ENCODE results near the gene FRMPD2.
"Not testable (repeated sequence)": the region's sequence is repeated elsewhere in the genome, so short reads cannot be mapped to it uniquely, and the experiment has no call there.

Gene FRMPD2

GRCh38 chr10:48194830-48195229 is 79.7 kb downstream of the FRMPD2 start:
- no peak for DNase-seq

- DNase-seq = no peak
Observed at GRCh38 chr10:48193556-48193955, 80.9 kb downstream of the FRMPD2 start.

DNA sequence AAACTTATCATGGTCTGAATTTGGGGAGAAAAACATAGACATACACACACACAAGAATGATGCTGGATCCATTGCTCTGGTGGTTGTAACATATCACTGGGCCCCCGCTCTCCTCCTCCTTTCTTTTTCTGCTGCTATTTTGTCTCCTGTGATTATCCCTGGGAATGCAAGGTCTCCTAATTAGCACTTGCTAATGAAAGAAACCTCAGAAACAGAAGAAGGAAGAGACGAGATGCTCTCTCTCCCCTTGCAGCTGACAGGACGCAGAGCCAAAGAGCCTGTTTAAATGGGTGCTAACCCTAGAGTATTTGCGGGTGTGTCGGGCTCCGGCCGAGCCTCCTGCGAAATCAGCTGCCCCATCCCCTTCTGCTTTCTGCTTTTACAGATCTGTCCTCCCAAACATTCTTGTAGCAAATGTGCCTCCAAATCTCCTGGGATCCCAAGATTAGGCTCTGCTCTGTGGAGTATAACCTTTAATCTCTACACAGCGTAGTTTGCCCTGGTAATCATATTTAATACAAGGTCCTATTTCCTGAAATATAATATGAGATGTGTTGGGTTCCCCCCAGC is 81.5 kb downstream of the FRMPD2 start:
- no peak for DNase-seq

GRCh38 chr10:48187713-48188485 is 86.6 kb downstream of the FRMPD2 start:
- peak; percentile 1 for DNase-seq

DNA sequence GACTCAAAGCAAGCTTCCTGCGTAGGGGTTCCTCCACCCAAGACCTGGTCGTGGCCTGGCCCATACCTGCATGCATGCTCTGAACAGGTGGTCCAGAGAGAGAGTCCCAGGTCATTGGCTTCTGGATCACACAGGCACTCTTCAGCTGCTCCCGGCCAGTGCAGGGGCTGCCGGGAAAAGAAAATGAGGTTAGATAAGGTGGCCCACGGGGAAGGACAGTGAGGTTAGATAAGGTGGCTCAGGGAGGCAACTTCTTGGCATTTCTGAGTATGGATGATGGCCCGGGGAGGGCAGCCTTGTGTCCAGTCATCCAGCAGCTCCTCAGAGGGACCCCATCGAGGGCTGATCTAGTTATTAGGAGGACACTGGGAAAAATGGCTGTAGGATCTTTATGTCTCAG is 87.4 kb downstream of the FRMPD2 start:
- DNase-seq = no peak

GRCh38 chr10:48186264-48186804 is 88.2 kb downstream of the FRMPD2 start:
- not testable (repeated sequence) for DNase-seq

DNA sequence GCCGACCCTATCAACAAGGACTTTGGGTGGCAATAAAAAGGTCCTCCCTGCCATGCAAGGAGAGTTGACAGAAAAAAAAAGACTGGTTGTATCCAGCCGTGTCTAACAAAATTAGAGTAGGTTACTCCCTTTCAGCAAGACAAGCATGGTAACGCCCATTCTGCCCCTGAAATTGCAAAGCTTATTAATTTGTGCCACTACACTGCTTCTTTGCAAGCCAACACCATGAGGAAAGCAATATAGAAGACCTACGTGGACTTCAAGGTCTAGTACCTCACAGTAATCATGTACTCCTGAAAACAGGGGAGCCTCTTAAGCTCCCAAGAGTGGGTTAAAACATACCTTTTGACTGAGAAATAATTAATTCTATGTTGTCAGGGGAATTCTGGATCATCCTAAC is 90.3 kb downstream of the FRMPD2 start:
- no peak for DNase-seq

GRCh38 chr10:48172715-48173114 is 101.8 kb downstream of the FRMPD2 start:
- peak; percentile 14 for DNase-seq

- DNase-seq = not testable (repeated sequence)
Observed at GRCh38 chr10:48160670-48161069, 113.8 kb downstream of the FRMPD2 start.

DNA sequence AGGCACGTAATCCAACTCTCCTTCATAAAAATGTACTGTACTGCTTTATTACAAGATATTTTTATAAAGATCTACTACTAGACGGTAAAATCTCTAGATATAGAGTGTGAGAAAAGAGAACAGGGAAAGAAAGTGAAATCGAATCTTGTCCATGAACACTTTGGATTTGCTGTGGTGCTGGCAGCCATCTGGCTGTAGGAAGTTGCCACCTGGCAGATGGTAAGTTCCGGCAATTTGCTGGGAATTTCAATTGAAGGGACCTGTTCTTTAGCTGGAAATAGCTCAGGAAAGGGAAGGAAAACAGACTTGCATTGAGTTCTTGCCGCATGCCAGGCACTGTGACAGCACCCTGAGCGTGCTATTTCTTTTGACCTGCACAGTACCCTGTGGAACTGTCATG is 114.3 kb downstream of the FRMPD2 start:
- not testable (repeated sequence) for DNase-seq

- not testable (repeated sequence) for DNase-seq
Observed at GRCh38 chr10:48154211-48155140, 120.0 kb downstream of the FRMPD2 start.

DNA sequence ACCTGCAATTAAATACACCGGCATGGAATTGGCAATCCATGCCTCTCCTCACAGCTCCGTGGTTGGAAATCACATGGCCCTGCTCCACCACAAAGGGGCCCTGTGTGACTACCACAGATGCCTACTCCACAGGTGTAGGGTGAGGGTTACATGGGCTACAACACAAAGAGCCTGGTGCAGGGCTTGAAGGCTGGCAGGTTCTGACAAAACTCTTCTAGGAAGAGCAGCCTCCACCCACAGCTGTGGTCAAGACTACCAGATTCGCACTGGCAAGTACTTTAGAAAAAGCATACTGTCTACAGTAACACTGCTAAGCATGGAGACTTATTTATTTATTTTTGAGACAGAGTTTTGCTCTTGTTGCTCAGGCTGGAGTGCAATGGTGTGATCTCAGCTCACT is 126.9 kb downstream of the FRMPD2 start:
- not testable (repeated sequence) for DNase-seq

DNA sequence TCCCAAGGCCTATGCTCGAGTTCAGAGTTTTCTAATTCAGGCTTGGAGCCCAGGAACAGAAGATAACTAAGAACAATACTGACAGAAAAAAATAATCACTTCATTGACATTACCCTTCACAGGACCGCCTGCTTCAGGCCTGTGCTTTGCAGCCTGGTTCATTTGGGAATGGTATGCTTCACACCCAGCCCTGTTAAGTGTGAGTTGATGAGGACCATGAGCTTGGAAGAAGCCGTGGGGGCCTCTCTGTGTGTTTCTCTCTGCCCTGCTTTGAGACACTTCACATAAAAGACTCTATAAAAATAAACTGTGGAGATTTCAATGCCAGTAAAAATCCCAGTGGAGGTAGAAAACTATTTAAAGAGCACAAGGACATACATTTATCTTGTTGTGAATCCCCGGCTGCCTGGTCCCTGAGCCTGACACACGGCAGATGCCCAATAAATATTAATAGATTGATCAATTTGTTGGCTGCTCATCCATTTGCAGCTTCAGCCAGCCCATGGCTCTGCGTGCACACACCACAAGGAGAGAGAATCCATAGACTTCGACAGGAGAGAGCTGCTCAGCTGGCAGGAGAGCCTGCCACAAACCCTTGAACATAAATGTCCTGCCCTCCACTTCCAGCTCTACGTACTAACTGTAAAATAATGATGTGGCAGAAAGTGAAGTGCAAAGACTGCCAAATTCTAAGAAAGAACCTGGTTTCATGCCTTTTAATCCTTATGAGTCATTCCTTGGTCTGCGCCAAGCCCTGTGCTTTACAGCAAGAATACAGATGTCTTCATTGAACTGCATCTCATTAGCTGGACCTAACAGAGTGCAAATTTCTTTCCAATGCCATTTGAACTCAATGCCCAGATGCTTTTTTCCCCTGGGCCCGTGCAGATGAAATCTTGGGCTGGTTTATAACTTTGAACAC is 130.5 kb downstream of the FRMPD2 start:
- DNase-seq = not testable (repeated sequence)

DNA sequence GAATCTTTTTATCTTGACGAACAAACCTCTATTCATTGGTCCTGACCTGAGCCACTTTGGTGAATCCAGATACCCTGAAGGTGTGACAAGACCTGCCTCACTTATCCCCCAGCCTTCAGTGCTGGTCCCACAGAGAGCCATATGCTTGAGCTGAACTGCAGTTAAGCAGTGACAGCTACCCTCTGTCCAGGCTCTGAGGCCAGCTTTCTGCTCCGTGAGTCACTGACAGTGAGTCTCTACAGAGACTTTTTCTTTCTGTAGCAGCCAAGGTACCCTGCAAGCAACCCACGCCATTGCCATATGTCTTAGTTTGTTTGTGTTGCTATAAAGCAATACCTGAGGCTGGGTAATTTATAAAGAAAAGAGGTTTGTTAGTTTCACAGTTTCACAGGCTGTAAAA is 133.5 kb downstream of the FRMPD2 start:
- not testable (repeated sequence) for DNase-seq

DNA sequence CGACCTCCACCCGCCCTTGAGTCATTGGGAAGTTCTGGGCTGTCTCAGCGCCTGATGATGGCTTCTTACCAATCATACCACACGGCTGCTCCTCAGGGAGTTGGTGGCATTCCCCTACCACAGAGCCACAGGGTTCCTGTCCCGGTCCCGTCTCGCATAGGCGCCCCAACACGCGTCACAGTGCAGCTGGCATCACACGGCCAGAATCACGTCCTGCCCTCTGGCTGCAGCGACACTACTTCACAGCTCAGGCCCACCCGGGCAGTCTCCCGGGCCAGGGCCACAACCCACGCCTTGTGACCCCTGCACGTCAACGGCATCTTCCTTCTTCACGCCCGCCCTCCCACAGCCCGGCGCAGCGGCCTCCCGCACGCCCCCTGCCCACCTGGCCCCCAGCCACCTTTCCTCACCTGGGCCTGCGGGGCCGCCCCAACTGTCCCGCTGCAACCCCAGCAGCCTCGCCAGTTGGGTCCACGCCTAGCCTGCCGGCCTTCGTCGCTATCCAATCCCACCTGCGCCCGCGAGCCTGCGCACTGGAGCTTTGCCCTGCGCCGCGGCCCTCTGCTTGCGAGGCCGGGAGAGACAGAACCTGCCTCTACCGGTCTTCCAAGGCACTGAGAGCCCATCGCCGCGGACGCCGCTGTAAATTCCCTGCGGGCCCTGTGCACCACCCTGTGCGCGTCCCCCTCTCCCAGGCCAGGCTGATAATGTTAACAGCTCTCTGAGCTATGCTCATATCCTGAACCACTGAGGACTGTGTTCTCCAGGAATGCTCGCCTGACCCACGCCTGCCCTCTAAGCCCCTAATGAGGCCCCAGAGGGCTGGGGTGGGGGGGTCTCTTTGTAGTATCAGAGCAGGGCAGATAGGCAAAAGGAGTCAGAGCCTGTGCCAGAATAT is 134.3 kb downstream of the FRMPD2 start:
- DNase-seq = not testable (repeated sequence)

- DNase-seq = not testable (repeated sequence)
Observed at GRCh38 chr10:48128954-48129353, 145.5 kb downstream of the FRMPD2 start.

GRCh38 chr10:48126251-48126650 is 148.2 kb downstream of the FRMPD2 start:
- DNase-seq = not testable (repeated sequence)

DNA sequence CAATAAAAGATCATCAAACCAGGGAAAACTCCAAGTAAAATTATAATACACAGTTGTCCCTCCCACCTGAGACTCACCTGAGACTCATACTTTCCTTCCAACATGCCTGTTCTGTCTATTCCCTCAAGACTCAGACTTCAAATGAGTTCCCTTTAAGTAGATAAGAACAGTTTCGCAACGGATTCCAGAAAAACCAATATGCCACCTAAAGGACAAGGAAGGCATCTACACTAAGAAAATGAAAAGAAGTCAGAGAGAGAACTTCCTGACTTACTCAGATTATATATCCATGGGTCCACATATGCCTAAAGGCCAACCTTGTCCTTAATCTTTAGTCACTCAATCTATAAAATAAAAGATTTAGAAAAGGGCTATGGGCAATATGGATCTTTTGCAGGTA is 148.9 kb downstream of the FRMPD2 start:
- DNase-seq = not testable (repeated sequence)

DNA sequence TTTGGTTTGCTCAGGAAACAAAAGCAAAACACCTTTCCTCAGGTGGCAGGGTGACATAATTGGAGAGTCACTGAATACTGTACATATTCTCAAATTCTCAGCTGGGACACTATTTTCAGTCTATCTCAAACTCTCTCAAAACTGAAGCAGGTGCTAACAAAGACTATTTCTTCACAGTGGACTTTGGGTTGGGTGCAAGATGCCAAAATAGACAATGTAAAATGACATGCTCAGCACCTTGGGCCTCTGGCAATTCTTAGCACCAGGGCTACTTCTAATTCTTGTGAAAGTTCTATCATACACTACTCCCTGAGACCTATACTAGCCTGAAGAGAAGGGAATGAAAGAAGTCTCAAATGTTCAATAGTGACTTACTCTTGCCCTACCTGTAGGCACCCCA is 151.9 kb downstream of the FRMPD2 start:
- DNase-seq = not testable (repeated sequence)

DNA sequence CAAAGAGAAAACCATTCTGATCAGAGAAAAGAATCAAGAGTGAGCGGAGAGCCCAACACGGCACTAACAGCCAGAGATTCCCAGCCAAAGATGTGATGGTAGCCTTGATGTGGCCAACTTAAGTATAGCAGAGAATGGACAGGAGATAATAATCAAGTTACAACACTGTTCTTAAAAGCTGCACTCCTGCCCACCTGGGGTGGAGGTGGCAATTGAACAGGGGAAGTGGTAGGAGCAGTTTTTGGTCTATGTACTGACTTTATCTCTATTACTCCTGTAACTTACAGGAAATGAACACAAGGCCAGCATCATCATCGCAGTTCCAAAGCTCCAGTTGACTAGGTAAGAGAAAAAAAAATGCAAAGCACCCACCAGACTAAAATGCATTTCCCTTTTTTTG is 164.2 kb downstream of the FRMPD2 start:
- DNase-seq = not testable (repeated sequence)

All from midbrain (tissue), 1 donor.